Right renal cortex interstitium (tissue), 3 donors: Measurements from ENCODE around the gene GDPD3. TPM values are rescaled to one million over a fixed set of nuclear protein-coding genes. Genes with fewer than 3 reads are reported as not detected.

Source experiments
- DNase-seq, 3 donors: peaks; one replicate each; pipeline ENCODE4 v3.0.0-alpha.2; 2013; ENCODE audit warnings: low read depth in 3 of 3, low spot score in 2 of 3
- polyA plus RNA-seq, 3 donors: library from polyadenylated mRNA; unstranded; fragments of 120-200 nt; gene quantifications; one replicate each; pipeline ENCODE4 v1.2.1, GENCODE V29; 2013; ENCODE audit not compliant: insufficient read length in 3 of 3

Gene GDPD3
- polyA plus RNA-seq, 3 donors: 8.5 to 9.9 (median 9.8) TPM

- no peak for DNase-seq
These were observed 30.7 kb downstream of the GDPD3 start for GRCh38 chr16:30082545-30083090.

- DNase-seq: no peak
These were observed 33.9 kb downstream of the GDPD3 start for GRCh38 chr16:30079480-30079879.

- DNase-seq: no peak
These were observed 34.6 kb downstream of the GDPD3 start for GRCh38 chr16:30078744-30079143.

DNA sequence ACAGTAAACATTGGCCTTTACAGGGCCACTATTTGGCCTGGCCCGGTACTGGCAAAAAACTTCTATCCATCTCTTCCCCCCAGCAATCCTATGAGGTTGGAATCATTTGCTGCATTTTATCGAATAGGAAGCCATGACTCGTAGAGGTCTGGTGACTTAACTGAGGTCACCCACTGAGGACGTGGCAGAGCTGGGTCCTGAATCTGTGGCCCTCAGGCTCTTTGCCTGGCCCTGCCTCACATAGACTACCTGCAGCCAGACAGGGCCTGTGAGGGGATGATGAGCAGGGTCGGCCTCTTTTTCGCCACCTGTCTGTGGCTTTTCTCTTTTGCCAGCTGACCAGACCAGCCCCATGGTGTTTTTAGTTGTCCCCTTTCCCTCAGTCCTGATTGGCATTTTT lies 35.7 kb downstream of the GDPD3 start:
- DNase-seq: no peak

DNA sequence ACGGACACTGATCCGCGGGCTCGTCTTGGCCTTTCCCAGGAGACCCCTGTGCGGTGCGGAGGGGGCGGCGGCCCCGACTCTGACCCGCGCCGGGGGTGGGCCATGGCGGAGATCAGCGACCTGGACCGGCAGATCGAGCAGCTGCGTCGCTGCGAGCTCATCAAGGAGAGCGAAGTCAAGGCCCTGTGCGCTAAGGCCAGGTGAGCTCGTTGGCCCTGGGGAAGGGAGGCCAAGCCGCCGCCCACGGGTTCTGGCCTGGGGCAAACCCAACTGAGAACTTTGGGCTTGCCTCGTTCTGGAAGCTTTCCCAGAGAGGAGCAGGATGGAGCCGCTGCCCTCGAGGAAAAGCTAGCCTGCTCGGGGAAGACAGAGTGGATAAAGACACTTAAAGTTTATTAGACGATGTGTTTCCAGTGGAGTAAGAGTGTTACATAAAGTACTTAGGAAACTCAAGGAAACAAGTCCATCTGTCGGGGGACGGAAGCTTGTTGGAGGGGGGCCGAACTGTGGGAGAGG lies 37.0 kb downstream of the GDPD3 start:
- DNase-seq: no peak

- peak in 1 of 3 donors; percentile 80 for DNase-seq
These were observed 37.6 kb downstream of the GDPD3 start, which contains the start of gene PPP4C for GRCh38 chr16:30075503-30076275. PPP4C (plus strand) TSS chr16:30075994; CDS start chr16:30076378, 384 bp downstream.

- DNase-seq: no peak
These were observed 42.8 kb downstream of the GDPD3 start for GRCh38 chr16:30070490-30070889.

GRCh38 chr16:30069611-30070462 lies 43.5 kb downstream of the GDPD3 start:
- DNase-seq: no peak

DNA sequence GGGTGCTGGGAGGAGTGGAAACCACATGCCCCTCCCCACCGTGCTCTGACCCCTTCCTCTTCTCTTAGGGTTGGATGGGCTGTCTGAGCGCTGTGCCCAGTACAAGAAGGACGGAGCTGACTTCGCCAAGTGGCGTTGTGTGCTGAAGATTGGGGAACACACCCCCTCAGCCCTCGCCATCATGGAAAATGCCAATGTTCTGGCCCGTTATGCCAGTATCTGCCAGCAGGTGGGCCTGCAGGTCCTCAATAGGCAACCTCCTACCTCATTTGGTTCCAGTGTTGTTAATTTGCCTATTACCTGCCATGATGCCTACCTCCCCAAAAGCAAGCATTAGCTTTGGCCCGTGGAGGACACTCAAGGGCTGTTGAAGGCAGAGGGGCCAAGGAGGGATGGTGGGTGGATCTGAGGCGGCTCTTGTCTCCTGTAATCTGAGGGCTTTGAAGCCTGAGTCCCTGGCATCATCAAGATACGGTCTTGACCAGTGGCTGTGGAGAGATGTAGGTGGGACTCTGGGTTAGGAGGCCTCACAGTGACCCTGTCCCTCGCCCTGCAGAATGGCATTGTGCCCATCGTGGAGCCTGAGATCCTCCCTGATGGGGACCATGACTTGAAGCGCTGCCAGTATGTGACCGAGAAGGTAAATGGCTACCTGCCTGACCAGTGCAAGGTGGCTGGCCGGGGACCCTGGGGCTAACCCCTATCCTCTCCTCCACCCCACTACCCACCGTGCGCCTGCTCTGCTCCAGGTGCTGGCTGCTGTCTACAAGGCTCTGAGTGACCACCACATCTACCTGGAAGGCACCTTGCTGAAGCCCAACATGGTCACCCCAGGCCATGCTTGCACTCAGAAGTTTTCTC lies 44.4 kb downstream of the GDPD3 start:
- DNase-seq: no peak

- no peak for DNase-seq
These were observed 45.0 kb downstream of the GDPD3 start for GRCh38 chr16:30068333-30068732.

- no peak for DNase-seq
These were observed 45.8 kb downstream of the GDPD3 start for GRCh38 chr16:30067584-30067916.

GRCh38 chr16:30066761-30067583 lies 46.4 kb downstream of the GDPD3 start:
- no peak for DNase-seq

- DNase-seq: no peak
These were observed 47.2 kb downstream of the GDPD3 start for GRCh38 chr16:30065943-30066760.

GRCh38 chr16:30065102-30065942 lies 48.0 kb downstream of the GDPD3 start, which contains the start of gene ALDOA:
ALDOA (plus strand) TSS chr16:30065760; CDS start chr16:30066898, 1,138 bp downstream.
- peak; percentile 90 to 93 (median 92) for DNase-seq

DNA sequence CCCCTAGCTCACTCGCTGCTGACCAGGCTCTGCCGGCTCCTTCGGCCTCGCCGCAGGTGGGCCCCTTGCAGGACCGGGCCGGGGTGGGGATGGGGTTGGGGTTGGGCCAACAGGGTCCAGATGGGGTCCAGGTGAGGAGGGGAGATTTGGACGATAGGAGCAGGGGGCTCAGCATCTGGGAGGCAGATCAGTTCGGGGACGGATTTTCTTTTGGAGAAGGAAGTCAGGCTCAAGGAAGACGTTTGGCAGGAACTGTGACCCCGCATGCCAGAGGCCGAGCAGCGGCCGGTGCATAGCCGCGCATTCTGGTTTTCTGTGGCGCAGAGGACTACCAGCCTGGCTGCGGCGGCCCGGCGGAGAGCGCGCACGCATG lies 48.6 kb downstream of the GDPD3 start:
- DNase-seq: no peak

DNA sequence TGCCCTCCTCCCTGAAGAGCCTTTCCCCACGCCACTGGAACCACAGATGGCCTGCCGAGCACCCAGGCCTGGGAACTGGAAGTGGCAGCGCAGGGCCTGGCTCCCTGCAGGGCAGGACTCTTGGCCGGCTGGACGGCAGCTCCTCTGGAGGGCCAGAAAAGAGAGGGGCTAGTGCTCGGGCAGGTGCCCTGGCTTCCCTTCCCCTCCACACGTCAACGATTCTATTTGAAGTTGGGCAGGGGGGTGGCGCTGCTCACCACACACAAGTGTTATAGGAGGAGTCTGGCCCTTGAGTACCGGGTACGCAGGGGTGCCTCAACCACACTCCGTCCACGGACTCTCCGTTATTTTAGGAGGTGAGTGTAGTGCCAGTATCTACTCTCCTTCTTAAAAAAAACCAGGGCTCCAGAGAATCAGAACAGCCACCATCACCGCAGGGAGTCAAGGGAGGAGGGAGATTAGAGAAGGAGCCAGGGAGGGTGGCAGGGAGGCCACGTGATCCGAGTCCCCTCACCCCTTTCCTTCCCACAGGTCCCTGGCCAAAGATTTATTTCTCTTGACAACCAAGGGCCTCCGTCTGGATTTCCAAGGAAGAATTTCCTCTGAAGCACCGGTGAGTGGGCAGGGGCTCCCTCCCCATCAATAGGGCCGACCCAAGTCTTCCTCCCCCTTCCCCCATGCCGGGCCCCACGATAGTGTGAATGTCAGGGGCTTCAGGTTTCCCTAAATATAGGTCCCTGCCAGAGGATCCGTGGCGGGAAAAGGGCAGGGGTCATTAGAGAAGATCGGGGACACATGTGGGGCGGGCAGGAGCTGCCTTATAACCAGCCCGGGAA lies 49.2 kb downstream of the GDPD3 start:
- DNase-seq: peak in 2 of 3 donors; percentile 45 to 57
